Lung (tissue), 12 donors: ENCODE results near the gene GRID1. TPM values are rescaled to one million over a fixed set of nuclear protein-coding genes. Genes with fewer than 3 reads are reported as not detected.

Experiments used
- ATAC-seq: fragments of 200-7000 bp; cut with Tn5 transposase; one replicate; pipeline ENCODE4 v1.9.1; 2020; ENCODE audit warnings: moderate number of reproducible peaks; ENCODE audit not compliant: insufficient read depth, low FRiP score
- DNase-seq, 3 donors: peaks; one replicate each; pipeline ENCODE4 v3.0.0-alpha.2; 2013 to 2017
- H3K27ac ChIP-seq, 2 donors: one replicate each; pipeline ENCODE4 v1.5.1; 2013; ENCODE audit warnings: mild to moderate bottlenecking in 2 of 2, moderate library complexity in 2 of 2, control low read depth in 1 of 2, inconsistent platforms in 1 of 2, low read depth in 1 of 2, low read length in 1 of 2
- H3K27me3 ChIP-seq, 3 donors: one replicate each; pipeline ENCODE4 v1.5.1; 2013; ENCODE audit warnings: low read length in 2 of 3; ENCODE audit not compliant: control insufficient read depth in 3 of 3, insufficient read depth in 3 of 3
- H3K36me3 ChIP-seq, 4 donors: one replicate each; pipeline ENCODE4 v1.5.1; 2013; ENCODE audit warnings: low read length in 4 of 4, mild to moderate bottlenecking in 1 of 4, moderate library complexity in 1 of 4; ENCODE audit not compliant: control insufficient read depth in 4 of 4, insufficient read depth in 4 of 4
- H3K4me1 ChIP-seq, 5 donors: one replicate each; pipeline ENCODE4 v1.5.1; 2013; ENCODE audit warnings: low read length in 5 of 5, mild to moderate bottlenecking in 2 of 5, moderate library complexity in 1 of 5; ENCODE audit not compliant: control insufficient read depth in 5 of 5, insufficient read depth in 5 of 5
- H3K4me3 ChIP-seq: one replicate; pipeline ENCODE4 v1.5.1; 2013; ENCODE audit warnings: mild to moderate bottlenecking, control low read depth, moderate library complexity
- H3K9ac ChIP-seq, 2 donors: one replicate each; pipeline ENCODE4 v1.5.1; 2013; ENCODE audit warnings: low read length in 2 of 2, control low read depth in 1 of 2; ENCODE audit not compliant: insufficient read depth in 1 of 2
- H3K9me3 ChIP-seq, 4 donors: one replicate each; pipeline ENCODE4 v1.5.1; 2013; ENCODE audit warnings: low read length in 3 of 4, mild to moderate bottlenecking in 1 of 4, moderate library complexity in 1 of 4; ENCODE audit not compliant: control insufficient read depth in 4 of 4, insufficient read depth in 3 of 4
- WGBS, 2 donors: extraction: QIAGEN DNeasy Blood & Tissue Kit; methylation state at CpG; one replicate each; pipeline ENCODE4 v1.1.7; 2013; 5-methylcytosine and 5-hydroxymethylcytosine counted together
- polyA plus RNA-seq, 2 donors: library from polyadenylated mRNA; stranded (reverse); fragments of 200-250 nt; gene quantifications; one replicate each; pipeline ENCODE4 v1.2.1, GENCODE V29; 2013
- total RNA-seq, 2 donors: library from RNA; depleted of rRNA in 1 of 2; stranded (reverse); fragments of >200 nt in 1 of 2; gene quantifications; one replicate each; pipeline ENCODE4 v1.2.1, GENCODE V29; 2014 to 2021
- TF ChIP-seq, protein P1 (sequence below): IDR thresholded peaks from 2 replicates; pipeline ENCODE4 v1.5.1; 2012; ENCODE audit warnings: mild to moderate bottlenecking; ENCODE audit errors: control extremely low read depth, extremely low read depth
- donor health status: control.
- donor health status: control.
- donor health status: Bipolar disorder and iron deficiency.
- donor health status: healthy.
- donor health status: DM: yes; HTN: yes; CAD: no.

The GRID1 gene
- total and polyA plus RNA-seq, 4 donors, result 1.1 to 3.6 (median 2.2) TPM

DNA sequence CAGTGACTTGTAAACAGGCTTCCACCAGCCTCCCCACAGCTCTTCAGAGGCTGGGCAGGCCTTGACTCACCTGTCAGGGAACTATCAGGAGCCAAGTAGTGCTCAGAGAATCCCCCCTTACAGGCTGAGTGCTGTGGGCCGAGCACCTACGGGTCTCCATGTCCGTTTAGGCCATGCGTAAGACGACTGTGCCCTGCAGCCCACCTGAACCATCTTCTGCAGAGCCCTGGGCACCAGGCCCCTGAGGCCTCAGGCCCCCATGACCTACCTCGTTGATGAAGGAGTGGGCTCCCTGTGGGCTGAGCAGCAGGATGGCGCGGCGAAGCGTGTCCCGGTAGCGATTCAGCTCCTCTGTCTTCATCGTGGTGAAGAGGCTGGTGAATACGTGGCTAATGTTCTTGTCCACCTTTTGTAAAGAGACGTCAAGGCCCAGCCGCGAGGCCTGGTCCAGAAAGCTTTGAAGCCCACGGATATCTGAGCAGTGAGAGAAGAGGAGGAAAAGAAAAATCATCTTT is 228.0 kb downstream of the GRID1 start:
- TF ChIP-seq, protein P1, sequence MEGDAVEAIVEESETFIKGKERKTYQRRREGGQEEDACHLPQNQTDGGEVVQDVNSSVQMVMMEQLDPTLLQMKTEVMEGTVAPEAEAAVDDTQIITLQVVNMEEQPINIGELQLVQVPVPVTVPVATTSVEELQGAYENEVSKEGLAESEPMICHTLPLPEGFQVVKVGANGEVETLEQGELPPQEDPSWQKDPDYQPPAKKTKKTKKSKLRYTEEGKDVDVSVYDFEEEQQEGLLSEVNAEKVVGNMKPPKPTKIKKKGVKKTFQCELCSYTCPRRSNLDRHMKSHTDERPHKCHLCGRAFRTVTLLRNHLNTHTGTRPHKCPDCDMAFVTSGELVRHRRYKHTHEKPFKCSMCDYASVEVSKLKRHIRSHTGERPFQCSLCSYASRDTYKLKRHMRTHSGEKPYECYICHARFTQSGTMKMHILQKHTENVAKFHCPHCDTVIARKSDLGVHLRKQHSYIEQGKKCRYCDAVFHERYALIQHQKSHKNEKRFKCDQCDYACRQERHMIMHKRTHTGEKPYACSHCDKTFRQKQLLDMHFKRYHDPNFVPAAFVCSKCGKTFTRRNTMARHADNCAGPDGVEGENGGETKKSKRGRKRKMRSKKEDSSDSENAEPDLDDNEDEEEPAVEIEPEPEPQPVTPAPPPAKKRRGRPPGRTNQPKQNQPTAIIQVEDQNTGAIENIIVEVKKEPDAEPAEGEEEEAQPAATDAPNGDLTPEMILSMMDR, result no peak
- Histone ChIP-seq H3K36me3 (no peaks in the 10 kb centered on the region), H3K9me3 (peaks cover 0 to 2% (median 0%) of the 10 kb centered on the region in 4 donors), H3K9ac (no peak overlapping the region), H3K4me1 (no peaks in the 10 kb centered on the region), H3K4me3 (no peak overlapping the region), H3K27me3 (no peaks in the 10 kb centered on the region), H3K27ac (no peak overlapping the region)
- DNase-seq (no peak), ATAC-seq (no peak)
- WGBS, 2 donors, result 89 to 95% methylated on average over 18 of the region's 18 CpGs

DNA sequence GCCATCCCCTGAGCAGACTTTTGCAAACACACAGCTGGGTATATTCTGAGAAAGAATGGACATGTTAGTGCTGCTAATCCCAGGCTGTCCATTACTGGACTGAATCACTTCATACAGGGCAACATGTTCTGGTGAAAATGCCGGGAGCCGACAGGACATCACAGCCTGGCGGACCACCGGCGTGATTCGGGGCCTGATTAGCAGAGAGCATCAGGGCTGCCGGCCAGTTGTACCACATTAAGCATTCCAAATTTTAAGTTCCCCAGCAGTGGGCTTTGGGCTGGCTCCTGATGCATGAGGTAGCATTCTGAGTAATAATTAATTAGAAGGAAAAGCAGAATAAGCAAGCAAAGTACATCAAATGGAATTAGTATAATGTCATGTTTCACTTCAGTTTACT is 229.0 kb downstream of the GRID1 start:
- Histone ChIP-seq H3K27ac (no peak overlapping the region), H3K4me3 (no peak overlapping the region), H3K4me1 (no peaks in the 10 kb centered on the region), H3K27me3 (no peaks in the 10 kb centered on the region), H3K36me3 (no peaks in the 10 kb centered on the region), H3K9ac (no peak overlapping the region), H3K9me3 (peaks cover 0 to 7% (median 0%) of the 10 kb centered on the region in 4 donors)
- TF ChIP-seq, protein P1, result no peak
- 89 to 93% methylated on average over 7 of the region's 7 CpGs for WGBS, 2 donors
- DNase-seq (no peak), ATAC-seq (no peak)

DNA sequence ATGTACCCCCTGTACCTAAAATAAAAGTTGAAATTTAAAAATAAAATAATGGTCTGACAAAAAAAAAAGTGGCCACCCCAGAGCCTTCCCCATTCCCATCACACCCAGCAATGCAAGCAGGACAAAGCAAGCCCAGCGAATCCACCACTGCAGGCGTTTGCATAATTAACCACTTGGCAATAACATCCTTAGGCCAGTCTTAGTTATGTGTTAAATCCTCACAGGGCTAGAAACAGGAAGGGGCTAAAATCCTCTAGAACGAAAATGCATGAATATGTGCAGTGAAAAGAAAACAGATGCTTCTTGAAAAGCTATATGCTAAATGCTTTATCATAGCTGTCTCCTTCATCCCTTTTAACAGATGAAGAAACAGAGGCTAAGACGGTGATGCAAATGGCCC is 229.7 kb downstream of the GRID1 start:
- H3K9ac ChIP-seq, result no peak overlapping the region
- no peak for ATAC-seq
- peak in 1 of 3 donors; percentile 13 for DNase-seq
- no peaks in the 10 kb centered on the region for H3K36me3 ChIP-seq
- 78% methylated on average over 4 of the region's 4 CpGs for WGBS, 2 donors
- no peaks in the 10 kb centered on the region for H3K4me1 ChIP-seq
- H3K9me3 ChIP-seq, result peaks cover 0 to 7% (median 0%) of the 10 kb centered on the region in 4 donors
- H3K27me3 ChIP-seq, result no peaks in the 10 kb centered on the region
- TF ChIP-seq, protein P1, result no peak
- no peak overlapping the region for H3K4me3 ChIP-seq
- H3K27ac ChIP-seq, result no peak overlapping the region

DNA sequence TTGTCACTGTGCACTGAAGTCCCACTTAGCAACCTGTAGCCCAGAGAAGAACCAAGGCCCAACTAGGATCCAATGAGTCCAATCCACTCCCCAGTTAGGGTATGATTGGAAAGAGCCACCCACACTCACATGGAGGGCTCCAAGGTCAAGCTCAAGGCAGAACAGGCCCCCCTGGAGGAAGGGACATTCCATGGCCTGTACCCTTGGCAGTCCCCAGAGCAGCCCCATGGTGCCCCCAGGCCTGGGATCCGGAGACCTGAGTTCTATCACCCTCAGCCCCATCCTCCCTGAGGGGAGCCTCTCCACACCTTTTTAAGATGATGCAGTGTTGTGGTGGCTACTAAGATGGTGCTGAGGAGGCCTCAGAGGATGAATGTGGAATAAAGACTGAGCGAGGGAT is 231.4 kb downstream of the GRID1 start:
- Histone ChIP-seq H3K27ac (no peak overlapping the region), H3K36me3 (no peaks in the 10 kb centered on the region), H3K27me3 (no peaks in the 10 kb centered on the region), H3K9ac (no peak overlapping the region), H3K4me3 (no peak overlapping the region), H3K4me1 (no peaks in the 10 kb centered on the region), H3K9me3 (peaks cover 0 to 10% (median 0%) of the 10 kb centered on the region in 4 donors)
- TF ChIP-seq, protein P1, result no peak
- ATAC-seq (no peak), DNase-seq (no peak)
- WGBS, 2 donors, result 90 to 96% methylated on average over 2 of the region's 2 CpGs
